T-cell (primary cell): ENCODE measurements around the gene PDIK1L. TPM values are rescaled to one million over a fixed set of nuclear protein-coding genes. Genes with fewer than 3 reads are reported as not detected.

Experiments used
- ATAC-seq, 4 experiments: fragments of 200-7000 bp in 3 of 4; fragments of 150-1000 bp in 1 of 4; cut with Tn5 transposase; replicated peaks in 1 of 4; 1 replicate in 3 of 4; 2 replicates in 1 of 4; pipeline ENCODE4 v1.10.0; 2021; ENCODE audit warnings: moderate library complexity in 3 of 4, mild to moderate bottlenecking in 2 of 4, moderate number of reproducible peaks in 1 of 4
- CTCF ChIA-PET, 2 donors: fragments of 300-600 bp; sonication (Branson Sonifier 250); formaldehyde crosslinking; loops; one replicate each; lab custom pipeline; 2022; ENCODE audit warnings: antibody characterized with exemption in 2 of 2; lab: Charles Lee
- POLR2A ChIA-PET, 2 donors: fragments of 300-600 bp; sonication (Branson Sonifier 250); formaldehyde crosslinking; loops; one replicate each; lab custom pipeline; 2022; ENCODE audit warnings: antibody characterized with exemption in 2 of 2; lab: Charles Lee
- DNase-seq, 35 experiments: peaks; one replicate each; pipeline versions ENCODE4 v3.0.0 to v3.0.0-alpha.2; 2013 to 2023
- H3K27ac ChIP-seq: one replicate; pipeline ENCODE4 v1.5.1; 2013; ENCODE audit warnings: low read length
- H3K27me3 ChIP-seq, 2 experiments: replicated peaks in 1 of 2; 1 replicate in 1 of 2; 2 replicates in 1 of 2; pipeline versions ENCODE4 v1.6.1 to v1.7.0; 2013; ENCODE audit warnings: low read length in 1 of 2, mixed read lengths in 1 of 2; ENCODE audit not compliant: control insufficient read depth in 2 of 2, insufficient read depth in 2 of 2; ENCODE audit errors: extremely low read depth in 1 of 2
- H3K36me3 ChIP-seq, 2 donors: 1 replicate in 1 of 2; 2 replicates in 1 of 2; pipeline versions ENCODE4 v1.6.1 to v1.7.0; 2013; ENCODE audit warnings: low read length in 1 of 2; ENCODE audit not compliant: control insufficient read depth in 2 of 2, insufficient read depth in 1 of 2; ENCODE audit errors: extremely low read depth in 1 of 2
- H3K4me1 ChIP-seq, 2 experiments: 1 replicate in 1 of 2; 2 replicates in 1 of 2; pipeline versions ENCODE4 v1.6.1 to v1.7.0; 2013; ENCODE audit warnings: low read length in 2 of 2, mixed read lengths in 1 of 2; ENCODE audit not compliant: insufficient read depth in 2 of 2, control insufficient read depth in 1 of 2; ENCODE audit errors: extremely low read depth in 1 of 2
- H3K4me3 ChIP-seq, 2 donors: 1 replicate in 1 of 2; 2 replicates in 1 of 2; pipeline versions ENCODE4 v1.5.1 to v1.7.0; 2013; ENCODE audit warnings: mild to moderate bottlenecking in 2 of 2, low read length in 1 of 2, moderate library complexity in 1 of 2; ENCODE audit not compliant: control insufficient read depth in 1 of 2; ENCODE audit errors: extremely low read depth in 1 of 2
- H3K9me3 ChIP-seq: 2 replicates; pipeline ENCODE4 v1.7.0; 2013
- H3K27ac Mint-ChIP-seq, 2 donors: one replicate each; pipeline ENCODE4 v1.8.0; 2020 to 2021; ENCODE audit warnings: mild to moderate bottlenecking in 2 of 2, mixed read lengths in 2 of 2
- H3K27me3 Mint-ChIP-seq, 2 donors: one replicate each; pipeline ENCODE4 v1.8.0; 2021 to 2022; ENCODE audit warnings: mixed read lengths in 2 of 2
- H3K36me3 Mint-ChIP-seq: one replicate; pipeline ENCODE4 v1.8.0; 2021; ENCODE audit warnings: mixed read lengths
- H3K4me1 Mint-ChIP-seq, 3 donors: one replicate each; pipeline ENCODE4 v1.8.0; 2020 to 2022; ENCODE audit warnings: mixed read lengths in 3 of 3, mild to moderate bottlenecking in 1 of 3
- H3K4me3 Mint-ChIP-seq, 3 donors: one replicate each; pipeline ENCODE4 v1.8.0; 2020 to 2022; ENCODE audit warnings: mild to moderate bottlenecking in 3 of 3, mixed read lengths in 3 of 3, moderate library complexity in 3 of 3
- H3K9me3 Mint-ChIP-seq, 3 donors: one replicate each; pipeline ENCODE4 v1.8.0; 2020 to 2022; ENCODE audit warnings: mixed read lengths in 3 of 3
- WGBS: methylation state at CpG from one replicate; pipeline ENCODE4 v1.1.5; 2013; ENCODE audit warnings: missing lambda C conversion rate; ENCODE audit not compliant: insufficient coverage; 5-methylcytosine and 5-hydroxymethylcytosine counted together
- total RNA-seq, 35 experiments: library from RNA in 6 of 35; stranded (reverse) in 6 of 35; fragments of 120-200 nt in 1 of 35; gene quantifications; one replicate each; pipeline versions ENCODE4 v1.2.1 to v1.2.4 and lab custom pipeline; 2013 to 2026

The PDIK1L gene
- total RNA-seq, 5 donors from 2014 or later (not counting 1 experiment from before 2014, with no cell fraction given), result 8.8 to 23.6 (median 19.1) TPM

- POLR2A ChIA-PET, result interaction anchor here in 1 of 2 donors (1.9 kb wide), 1 partner anchor 14 kb away, joined by 11 read pairs; no protein-coding TSS in a partner anchor
- H3K27ac Mint-ChIP-seq, result peak overlapping the region; percentile 88 to 89
- H3K4me1 Mint-ChIP-seq, result peaks cover 26 to 39% (median 38%) of the 10 kb centered on the region in 3 donors
- no peaks in the 10 kb centered on the region for H3K27me3 Mint-ChIP-seq
- no peak overlapping the region for H3K27ac ChIP-seq
- H3K27me3 ChIP-seq, result no peaks in the 10 kb centered on the region
- peak overlapping the region; percentile 87 to 99 for H3K4me3 ChIP-seq
- DNase-seq (peak in 5 of 35 experiments; percentile 9 to 30 (median 13)), ATAC-seq (no peak)
- H3K9me3 ChIP-seq, result no peaks in the 10 kb centered on the region
- CTCF ChIA-PET, result interaction anchor here in 1 of 2 donors (0.9 to 1.5 kb wide), 2 partner anchors 14 to 123 kb away, joined by 3 to 6 read pairs; no protein-coding TSS in a partner anchor
- H3K36me3 Mint-ChIP-seq, result peaks cover 10% of the 10 kb centered on the region
- H3K36me3 ChIP-seq, result peaks cover 0 to 19% of the 10 kb centered on the region in 2 donors
- H3K4me3 Mint-ChIP-seq, result peak overlapping the region; percentile 85 to 93 (median 91)
- WGBS, result 5% methylated on average over 3 of the region's 9 CpGs
- H3K9me3 Mint-ChIP-seq, result no peaks in the 10 kb centered on the region
- H3K4me1 ChIP-seq, result peaks cover 7 to 16% of the 10 kb centered on the region in 2 experiments
Observed at GRCh38 chr1:26112407-26112775, 767 bp downstream of the PDIK1L start.

- H3K27ac ChIP-seq, result no peak overlapping the region
- ATAC-seq (no peak), DNase-seq (no peak)
- Mint-ChIP-seq H3K9me3 (no peaks in the 10 kb centered on the region), H3K27me3 (no peaks in the 10 kb centered on the region), H3K4me1 (peaks cover 33 to 48% (median 46%) of the 10 kb centered on the region in 3 donors), H3K4me3 (peak overlapping the region; percentile 11 to 43 (median 22)), H3K27ac (no peak overlapping the region), H3K36me3 (peaks cover 22% of the 10 kb centered on the region)
- H3K9me3 ChIP-seq, result no peaks in the 10 kb centered on the region
- peaks cover 7 to 16% of the 10 kb centered on the region in 2 experiments for H3K4me1 ChIP-seq
- H3K36me3 ChIP-seq, result peaks cover 4 to 30% of the 10 kb centered on the region in 2 donors
- H3K27me3 ChIP-seq, result no peaks in the 10 kb centered on the region
- H3K4me3 ChIP-seq, result no peak overlapping the region
- POLR2A ChIA-PET, result no interaction called here
- 98% methylated on average over 8 of the region's 12 CpGs for WGBS
- CTCF ChIA-PET, result interaction anchor here in 1 of 2 donors (0.7 to 1.4 kb wide), 6 partner anchors 9 to 31 kb away, joined by 3 to 8 read pairs (median 5); no protein-coding TSS in a partner anchor
Observed at GRCh38 chr1:26114165-26114927, 2.7 kb downstream of the PDIK1L start.

GRCh38 chr1:26119892-26120608, 8.4 kb downstream of the PDIK1L start:
- Histone ChIP-seq H3K9me3 (no peaks in the 10 kb centered on the region), H3K27me3 (no peaks in the 10 kb centered on the region), H3K27ac (no peak overlapping the region), H3K4me1 (peaks cover 0 to 9% of the 10 kb centered on the region in 2 experiments), H3K36me3 (peaks cover 4 to 39% of the 10 kb centered on the region in 2 donors), H3K4me3 (no peak overlapping the region)
- POLR2A ChIA-PET, result no interaction called here
- no peak for DNase-seq
- peaks cover 29% of the 10 kb centered on the region for H3K36me3 Mint-ChIP-seq
- ATAC-seq, result no peak
- H3K27ac Mint-ChIP-seq, result peak overlapping the region; percentile 61 to 84
- H3K4me3 Mint-ChIP-seq, result peak overlapping the region in 2 of 3 donors; percentile 13 to 25
- 60% methylated on average over 2 of the region's 9 CpGs for WGBS
- H3K9me3 Mint-ChIP-seq, result no peaks in the 10 kb centered on the region
- no peaks in the 10 kb centered on the region for H3K27me3 Mint-ChIP-seq
- CTCF ChIA-PET, result interaction anchor here in 1 of 2 donors (0.6 kb wide), 1 partner anchor 259 kb away, joined by 3 read pairs; no protein-coding TSS in a partner anchor
- peaks cover 27 to 53% (median 48%) of the 10 kb centered on the region in 3 donors for H3K4me1 Mint-ChIP-seq

GRCh38 chr1:26121854-26122773, 10.5 kb downstream of the PDIK1L start:
- H3K4me3 Mint-ChIP-seq, result no peak overlapping the region
- Histone ChIP-seq H3K36me3 (peaks cover 4 to 32% of the 10 kb centered on the region in 2 donors), H3K27ac (no peak overlapping the region), H3K9me3 (no peaks in the 10 kb centered on the region), H3K27me3 (no peaks in the 10 kb centered on the region), H3K4me3 (no peak overlapping the region), H3K4me1 (peaks cover 6 to 22% of the 10 kb centered on the region in 2 experiments)
- H3K36me3 Mint-ChIP-seq, result peaks cover 29% of the 10 kb centered on the region
- no peaks in the 10 kb centered on the region for H3K27me3 Mint-ChIP-seq
- H3K9me3 Mint-ChIP-seq, result no peaks in the 10 kb centered on the region
- DNase-seq (no peak), ATAC-seq (no peak)
- peak overlapping the region; percentile 40 to 58 for H3K27ac Mint-ChIP-seq
- H3K4me1 Mint-ChIP-seq, result peaks cover 44 to 67% (median 66%) of the 10 kb centered on the region in 3 donors
- CTCF ChIA-PET, result interaction anchor here in 1 of 2 donors (2.0 kb wide), 1 partner anchor 9 kb away, joined by 7 read pairs; no protein-coding TSS in a partner anchor
- POLR2A ChIA-PET, result interaction anchor here in 1 of 2 donors (1.1 kb wide), 1 partner anchor 11 kb away, joined by 5 read pairs; no protein-coding TSS in a partner anchor
- 89% methylated on average over 3 of the region's 8 CpGs for WGBS

GRCh38 chr1:26122988-26123973, 11.7 kb downstream of the PDIK1L start:
- Mint-ChIP-seq H3K27ac (peak overlapping the region; percentile 58 to 73), H3K27me3 (no peaks in the 10 kb centered on the region), H3K36me3 (peaks cover 25% of the 10 kb centered on the region), H3K9me3 (no peaks in the 10 kb centered on the region), H3K4me1 (peaks cover 55 to 77% (median 73%) of the 10 kb centered on the region in 3 donors), H3K4me3 (peak overlapping the region in 1 of 3 donors; percentile 18)
- Histone ChIP-seq H3K4me1 (peaks cover 18 to 33% of the 10 kb centered on the region in 2 experiments), H3K36me3 (peaks cover 4 to 26% of the 10 kb centered on the region in 2 donors), H3K9me3 (no peaks in the 10 kb centered on the region), H3K27me3 (no peaks in the 10 kb centered on the region), H3K27ac (no peak overlapping the region), H3K4me3 (no peak overlapping the region)
- ATAC-seq (peak in 3 of 4 experiments; percentile 44 to 55 (median 46)), DNase-seq (peak in 1 of 35 experiments; percentile 23)
- no CpG with 5 or more reads among the region's 7 CpGs for WGBS
- POLR2A ChIA-PET, result interaction anchor here (0.5 to 1.1 kb wide), 3 partner anchors 12 to 838 kb away, joined by 3 to 5 read pairs (median 5); no protein-coding TSS in a partner anchor
- CTCF ChIA-PET, result interaction anchor here (0.6 to 2.0 kb wide), 5 partner anchors 8 to 501 kb away, joined by 5 to 19 read pairs (median 5); no protein-coding TSS in a partner anchor
